Measurements from ENCODE around the gene GDF15.
A peak's percentile ranks its signal among the peaks of the same experiment; 100 is the strongest.

- TF ChIP-seq CTCF (IDR thresholded peaks at IDR 0.05) (no peak), POLR2A (IDR thresholded peaks at IDR 0.05) (peak in 1 of 3 donors; percentile 27)
These were observed 4.3 kb downstream of the GDF15 start for GRCh38 chr19:18390065-18390907.
